Fibroblast of skin of back (primary cell): ENCODE results near the gene RAD51B.

Source experiments
- DNase-seq: peaks from one replicate; pipeline ENCODE4 v3.0.0-alpha.2; 2013

RAD51B gene

DNA sequence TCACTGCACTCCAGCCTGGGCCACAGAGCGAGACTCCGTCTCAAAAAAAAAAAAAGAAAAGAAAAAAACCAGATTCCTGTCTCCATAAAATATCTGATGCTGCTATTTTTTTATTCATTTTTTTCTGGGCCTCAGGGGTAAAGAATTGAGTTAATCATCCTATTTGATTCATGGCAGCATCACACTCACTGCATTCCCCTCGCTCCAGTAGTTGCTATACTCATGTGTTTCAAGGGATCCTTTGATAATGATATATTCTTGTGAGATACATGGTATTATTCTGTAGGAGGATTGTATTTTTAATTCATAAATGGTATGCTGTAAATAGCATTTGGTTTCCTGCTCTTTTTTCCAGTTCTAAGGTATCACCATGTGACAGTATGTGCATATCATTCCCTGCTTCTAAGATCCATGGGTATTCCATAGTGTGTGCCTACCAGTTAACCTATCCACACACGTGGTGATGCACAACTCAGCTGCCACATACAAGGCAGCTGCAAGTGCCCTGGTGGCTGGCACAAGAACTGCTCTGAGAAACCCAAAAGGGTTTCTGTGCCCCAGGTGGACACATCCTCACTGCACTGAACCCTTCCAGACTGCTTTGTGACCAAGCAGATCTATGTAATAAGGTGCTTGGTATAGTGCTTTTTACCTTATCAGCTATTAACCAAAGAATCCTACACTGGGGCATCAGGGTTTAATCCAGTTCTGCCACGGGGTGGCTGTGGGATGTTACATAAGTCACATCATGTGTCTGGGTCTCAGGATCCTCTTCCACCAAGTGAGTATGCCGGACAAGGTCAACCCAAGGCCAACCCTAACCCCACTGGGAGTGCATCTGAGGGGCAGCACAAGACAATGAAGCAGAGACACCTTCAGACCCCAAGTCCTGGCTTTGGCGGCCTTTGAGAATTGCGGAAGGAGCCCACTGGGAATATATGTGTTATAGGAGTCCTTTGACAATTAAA is 898.7 kb downstream of the RAD51B start:
- peak; percentile 50 for DNase-seq

DNA sequence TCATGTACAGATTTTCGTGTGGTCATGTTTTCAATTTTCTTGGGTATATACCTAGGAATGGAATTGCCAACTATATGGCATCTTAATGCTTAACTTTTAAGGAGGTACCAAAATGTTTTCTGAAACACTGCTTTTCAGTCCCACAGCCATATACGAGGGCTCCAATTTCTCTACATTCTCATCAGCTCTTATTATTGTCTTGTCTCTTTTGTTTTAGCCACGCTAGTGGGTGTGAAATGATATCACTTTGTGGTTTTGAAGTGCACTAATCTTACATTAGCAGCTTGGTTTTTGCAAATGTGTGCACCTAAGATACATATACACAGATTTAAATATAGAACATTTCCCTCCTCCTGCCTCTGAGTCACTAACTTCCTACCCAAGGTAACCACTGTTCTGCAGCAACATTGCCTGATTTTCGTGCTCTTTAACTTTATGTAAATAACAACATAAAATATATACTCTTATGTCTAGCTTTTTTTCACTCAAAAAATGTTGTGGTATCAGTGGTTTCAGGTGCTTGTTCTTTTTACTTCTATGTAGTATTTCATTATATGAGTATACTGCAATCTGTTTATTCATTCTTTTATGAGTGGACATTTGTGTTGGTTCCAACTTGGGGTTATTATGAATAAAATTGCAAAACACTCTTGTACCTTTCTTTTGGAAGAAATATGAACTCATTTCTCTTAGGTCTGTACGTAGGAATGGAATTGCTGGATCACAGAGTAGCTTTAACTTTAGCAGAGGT is 900.2 kb downstream of the RAD51B start:
- DNase-seq: no peak

DNA sequence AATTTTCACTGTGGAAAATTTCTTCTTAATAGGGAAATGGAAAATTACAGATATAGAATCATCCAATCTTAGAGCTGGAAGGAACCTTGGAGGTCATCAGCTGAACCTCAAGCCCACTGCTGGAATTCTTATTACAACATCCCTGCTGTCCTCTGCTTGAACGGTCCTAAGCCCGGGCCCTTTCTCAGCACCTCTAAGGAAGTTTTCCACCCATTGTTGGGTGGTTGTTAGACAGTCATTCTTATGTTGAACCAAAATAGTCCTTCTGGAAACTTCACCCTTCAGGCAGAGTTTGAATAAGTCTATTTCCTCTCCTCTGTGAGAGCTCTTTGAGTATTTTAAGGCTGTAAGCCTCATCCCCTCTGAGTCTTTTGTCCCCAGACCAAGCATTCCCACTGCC is 902.6 kb downstream of the RAD51B start:
- no peak for DNase-seq

DNA sequence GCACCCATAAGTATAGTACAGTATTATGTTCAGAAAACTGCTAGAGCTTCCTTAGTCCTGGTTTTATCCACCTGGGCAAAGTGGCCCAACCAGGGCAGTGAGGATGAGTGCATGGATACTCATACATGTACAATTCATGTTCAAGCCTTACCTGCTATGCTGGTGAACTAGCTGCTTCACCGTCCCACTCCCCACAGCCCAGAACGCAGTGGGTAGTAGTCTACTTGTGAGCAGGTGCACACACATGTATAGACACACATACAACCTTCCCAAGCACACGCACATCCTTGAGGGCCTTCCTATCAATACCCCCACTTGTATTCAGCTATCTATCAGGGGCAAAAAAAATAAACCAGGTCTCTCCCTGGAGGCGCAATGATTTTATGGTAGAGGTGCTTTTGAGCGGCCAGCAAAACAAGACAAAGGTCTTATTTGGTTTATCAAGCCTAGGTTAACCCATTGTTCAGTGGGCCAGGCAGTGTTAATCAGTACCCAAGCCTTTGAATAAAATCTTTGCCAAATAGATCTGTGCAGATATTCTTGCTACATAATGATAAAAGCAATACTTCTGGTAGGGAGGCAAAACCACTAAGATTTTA is 903.5 kb downstream of the RAD51B start:
- DNase-seq: no peak

DNA sequence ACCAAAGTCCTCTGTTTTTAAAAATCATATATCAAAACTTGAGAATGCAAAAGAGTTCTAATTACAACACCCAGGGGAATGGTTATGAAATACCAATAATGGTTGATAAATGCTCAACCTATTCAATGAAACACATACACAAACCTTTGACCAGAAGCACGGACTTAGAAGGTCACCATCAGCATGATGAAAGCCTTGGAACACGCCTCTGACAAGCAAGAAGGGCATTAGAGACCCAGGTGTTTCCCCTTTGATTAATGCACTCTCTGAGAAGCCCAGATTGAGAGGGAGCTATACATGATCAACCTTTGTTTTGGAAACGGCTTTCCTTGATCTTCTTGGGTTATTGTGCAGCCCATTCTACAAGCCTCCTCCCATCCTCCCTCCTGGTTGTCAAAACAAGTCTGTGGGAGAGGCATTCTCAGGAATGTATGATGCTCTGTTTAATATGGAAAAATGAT is 904.3 kb downstream of the RAD51B start:
- no peak for DNase-seq

DNA sequence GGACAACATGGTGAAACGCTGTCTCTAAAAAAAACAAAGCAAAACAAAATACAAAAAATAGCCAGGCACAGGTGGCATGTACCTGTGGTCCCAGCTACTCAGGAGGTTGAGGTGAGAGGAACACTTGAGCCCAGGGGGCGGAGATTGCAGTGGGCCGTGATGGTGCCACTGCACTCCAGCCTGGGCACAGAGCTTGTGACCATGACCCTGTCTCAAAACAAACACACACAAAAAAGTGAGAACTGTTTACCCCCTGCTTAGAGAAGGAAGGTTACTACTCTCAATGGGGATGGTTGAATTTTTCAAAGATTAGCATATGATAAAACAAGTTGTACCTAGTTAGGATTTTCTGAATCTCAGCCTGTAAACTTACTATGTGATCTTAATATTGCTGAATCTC is 905.3 kb downstream of the RAD51B start:
- no peak for DNase-seq

DNA sequence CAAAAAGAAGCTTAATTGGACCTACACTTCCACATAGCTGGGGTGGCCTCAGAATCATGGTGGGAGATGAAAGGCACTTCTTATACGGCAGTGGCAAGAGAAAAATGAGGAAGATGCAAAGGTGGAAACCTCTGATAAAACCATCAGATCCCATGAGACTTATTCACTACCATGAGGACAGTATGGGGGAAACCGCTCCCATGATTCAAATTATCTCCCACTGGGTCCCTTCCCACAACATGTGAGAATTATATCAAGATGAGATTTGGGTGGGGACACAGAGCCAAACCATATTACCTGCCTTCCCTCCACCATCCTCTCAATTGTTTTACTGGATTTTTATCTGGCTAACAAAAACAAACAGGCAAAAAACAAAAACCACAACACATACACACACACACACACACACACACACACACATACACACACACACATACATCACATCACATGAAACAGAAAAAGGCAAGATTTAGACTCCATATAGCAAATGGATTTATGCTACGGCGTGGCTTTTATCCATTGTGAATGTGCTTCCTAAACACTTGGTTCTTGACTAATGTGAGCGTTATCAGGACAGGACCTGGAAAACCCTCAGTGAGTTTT is 906.6 kb downstream of the RAD51B start:
- no peak for DNase-seq

DNA sequence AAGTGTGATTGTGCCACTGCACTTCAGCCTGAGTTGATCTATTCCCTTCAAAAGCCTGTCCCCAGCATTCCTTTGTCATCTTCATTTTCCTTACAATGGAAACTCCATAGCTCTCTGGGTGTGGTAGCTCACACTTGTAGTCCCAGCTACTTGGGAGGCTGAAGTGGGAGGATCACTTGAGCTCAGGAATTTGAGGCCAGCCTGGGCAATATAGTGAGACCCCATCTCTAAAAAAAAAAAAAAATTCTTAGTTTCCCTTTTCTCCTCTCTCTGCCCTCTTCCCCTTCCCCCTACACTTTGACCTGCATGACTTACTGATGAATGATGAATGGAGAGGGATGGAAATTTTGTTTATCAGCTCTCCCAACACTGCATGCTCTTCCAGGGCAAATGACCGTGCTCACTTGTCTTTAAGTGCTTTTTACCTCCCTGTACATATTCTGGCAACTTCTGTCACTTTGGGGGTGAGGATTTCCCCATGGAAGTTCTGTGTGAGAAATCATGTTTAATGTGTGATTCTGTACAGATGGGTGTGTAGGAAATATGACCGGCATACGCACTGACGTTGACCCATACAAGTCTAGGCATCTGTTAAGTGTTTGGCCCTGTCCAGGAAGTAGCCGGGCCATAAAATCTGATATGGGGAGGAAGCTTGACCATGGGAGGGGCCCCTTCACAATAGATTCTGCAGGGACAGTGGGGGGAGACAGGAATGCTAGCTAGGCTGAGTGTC is 907.9 kb downstream of the RAD51B start:
- no peak for DNase-seq

DNA sequence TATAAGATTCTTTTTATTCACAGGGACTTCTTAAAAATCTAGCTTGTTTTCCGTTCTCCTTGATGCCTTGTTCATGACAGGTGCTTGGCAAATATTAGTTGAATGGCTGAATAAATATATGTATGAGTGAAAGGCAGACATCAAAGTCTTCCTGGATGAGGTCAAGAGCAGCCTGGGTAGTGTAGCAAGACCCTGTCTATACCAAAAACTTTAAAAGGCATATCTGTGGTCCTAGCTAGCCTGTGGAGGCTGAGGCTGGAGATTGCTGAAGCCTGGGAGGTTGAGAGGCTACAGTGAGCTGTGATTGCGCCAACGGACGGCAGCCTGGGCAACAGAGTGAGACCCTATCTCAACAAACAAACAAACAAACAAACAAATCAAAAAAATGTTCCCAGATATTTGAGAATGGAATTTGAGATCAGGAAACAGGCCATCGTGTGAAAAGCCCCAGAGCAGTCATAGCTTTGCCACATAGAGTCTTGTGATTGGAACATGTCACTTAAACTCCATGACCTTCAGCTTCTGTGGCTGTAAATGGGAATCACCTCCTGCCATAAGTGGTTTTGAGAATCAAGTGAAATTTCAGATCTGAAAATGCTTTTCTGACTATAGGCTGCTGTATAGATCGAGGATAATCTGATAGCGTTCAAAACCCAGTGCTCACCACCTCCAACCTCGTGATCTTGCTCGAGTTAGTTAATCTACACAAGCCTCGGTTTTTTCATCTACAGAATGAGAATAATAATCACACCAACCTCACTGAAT is 908.9 kb downstream of the RAD51B start:
- no peak for DNase-seq

DNA sequence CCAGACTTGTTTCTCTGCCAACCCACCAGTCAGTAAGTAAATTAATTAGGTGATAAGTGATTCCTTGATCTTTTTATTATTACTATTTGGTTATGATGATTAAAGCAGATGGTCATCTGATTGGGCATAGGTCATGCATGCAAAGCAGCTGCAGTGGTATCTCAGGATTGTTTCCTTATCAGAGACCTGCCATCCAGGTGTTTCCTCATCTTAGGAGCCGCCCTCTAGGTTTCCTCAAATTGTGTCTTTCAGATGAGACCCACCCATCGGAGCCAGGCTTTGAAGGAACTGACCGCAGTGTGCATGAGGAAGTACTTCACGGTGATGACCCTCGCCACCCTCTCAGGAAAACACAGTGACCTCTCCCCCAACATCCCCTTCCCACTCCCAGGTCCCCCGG is 910.0 kb downstream of the RAD51B start:
- DNase-seq: no peak

DNA sequence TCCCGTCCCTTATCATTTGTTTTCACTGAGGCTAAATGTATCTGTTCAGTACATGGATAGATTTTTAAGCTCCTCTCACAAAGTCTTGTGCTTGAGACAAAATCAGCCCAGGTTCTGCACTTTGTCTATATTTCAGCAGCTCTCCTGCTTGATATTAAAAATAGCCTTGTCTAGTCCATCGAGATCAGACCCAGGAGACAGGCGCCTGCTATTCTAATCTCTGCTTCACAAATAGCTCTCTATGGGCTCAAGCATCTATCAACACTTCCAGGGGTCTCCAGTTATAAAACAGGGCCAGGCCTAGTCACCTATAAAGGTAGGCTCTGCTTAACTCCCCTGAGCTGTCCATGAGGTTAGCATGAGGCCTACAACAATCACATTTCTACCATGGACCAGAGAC is 910.8 kb downstream of the RAD51B start:
- no peak for DNase-seq

DNA sequence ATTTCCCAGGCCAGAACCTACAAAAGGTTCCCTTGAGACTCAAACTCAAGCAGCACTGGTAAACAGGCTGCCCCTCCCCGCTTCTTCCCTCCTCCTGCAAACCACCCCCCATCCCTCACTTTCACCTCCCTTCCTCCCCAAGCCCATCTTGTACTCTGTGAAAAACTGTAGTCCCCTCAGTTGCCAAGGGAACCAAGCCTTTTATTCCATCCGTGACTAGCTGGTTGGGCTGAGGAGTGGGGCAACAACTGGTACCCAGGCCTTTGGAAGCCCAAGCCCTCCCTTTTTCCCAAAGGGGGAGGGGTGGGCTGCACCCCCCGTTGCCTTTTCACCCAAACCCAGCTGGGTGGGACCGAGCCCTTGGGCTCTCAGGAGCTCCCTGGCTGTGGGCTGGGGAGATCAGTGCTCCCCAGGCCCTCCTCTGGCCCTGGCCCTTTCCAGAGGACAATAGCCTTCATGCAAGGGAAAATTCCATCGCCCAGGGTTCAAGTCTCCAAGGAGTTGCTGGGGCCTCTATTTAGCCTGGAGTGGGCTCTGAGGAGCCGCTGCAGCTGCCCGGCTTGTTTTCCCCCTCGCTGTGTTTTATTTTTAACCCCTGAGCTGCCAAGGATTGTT is 911.3 kb downstream of the RAD51B start:
- no peak for DNase-seq

DNA sequence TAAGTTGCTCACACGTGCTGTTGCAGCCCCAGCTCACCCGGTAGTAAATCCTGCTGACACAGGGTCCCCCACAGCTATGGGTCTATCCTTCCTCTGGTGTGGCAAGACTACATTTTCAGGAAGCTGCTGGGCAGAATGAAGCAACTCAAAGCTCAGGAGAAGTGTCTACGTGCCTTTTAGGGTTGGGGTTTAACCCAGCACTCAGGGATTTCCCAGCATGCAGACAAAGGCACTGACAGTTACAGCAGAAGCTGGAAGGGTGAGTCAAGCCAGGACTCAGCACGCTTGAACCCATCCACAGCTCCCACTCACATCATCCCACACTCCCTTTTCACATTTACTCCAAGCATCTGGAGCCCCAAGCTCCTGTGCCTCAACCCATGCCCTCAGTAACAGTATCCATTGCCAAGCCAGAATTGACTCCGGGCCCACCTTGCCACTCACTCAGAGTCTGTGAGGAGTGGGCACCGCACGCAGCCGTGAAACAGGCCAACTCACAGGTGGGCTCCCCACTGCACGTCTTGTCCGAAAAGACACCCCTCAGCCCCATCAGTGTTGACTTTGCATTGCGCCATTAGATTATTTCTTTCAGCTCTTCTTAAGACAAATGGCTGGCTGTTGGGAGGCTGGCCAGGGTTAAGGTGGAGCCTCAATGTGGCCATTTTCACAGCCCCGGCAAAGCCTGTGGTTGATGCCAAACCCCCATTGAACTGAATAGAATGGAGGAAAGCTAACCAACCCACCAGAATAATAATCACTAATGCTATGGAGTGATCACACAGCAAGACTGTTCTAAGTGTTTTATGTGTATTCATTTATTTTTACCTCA is 913.7 kb downstream of the RAD51B start:
- DNase-seq: no peak

DNA sequence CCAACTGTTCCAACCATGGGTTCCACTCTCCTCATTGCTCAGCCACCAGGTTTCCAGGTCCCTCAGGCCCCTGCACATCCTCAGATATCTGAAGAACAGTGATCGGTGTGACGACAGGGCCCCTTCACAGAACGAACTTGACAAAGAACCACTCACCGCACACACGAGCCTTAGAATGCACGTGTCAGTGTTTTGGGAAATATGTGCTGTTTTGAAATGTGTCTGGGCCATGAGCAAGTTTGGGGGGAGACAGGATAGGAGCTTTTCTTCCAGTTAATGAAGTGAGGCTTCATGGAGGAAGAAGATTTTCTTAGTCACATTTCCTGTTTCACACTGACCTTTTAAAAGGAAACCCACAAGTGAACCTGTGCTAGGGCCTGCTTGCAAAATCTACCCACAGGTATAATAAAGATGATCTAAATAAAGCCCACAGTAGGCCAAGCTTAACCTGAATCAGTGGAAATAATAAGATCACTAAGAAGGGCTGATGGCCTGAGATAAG is 914.7 kb downstream of the RAD51B start:
- DNase-seq: no peak

DNA sequence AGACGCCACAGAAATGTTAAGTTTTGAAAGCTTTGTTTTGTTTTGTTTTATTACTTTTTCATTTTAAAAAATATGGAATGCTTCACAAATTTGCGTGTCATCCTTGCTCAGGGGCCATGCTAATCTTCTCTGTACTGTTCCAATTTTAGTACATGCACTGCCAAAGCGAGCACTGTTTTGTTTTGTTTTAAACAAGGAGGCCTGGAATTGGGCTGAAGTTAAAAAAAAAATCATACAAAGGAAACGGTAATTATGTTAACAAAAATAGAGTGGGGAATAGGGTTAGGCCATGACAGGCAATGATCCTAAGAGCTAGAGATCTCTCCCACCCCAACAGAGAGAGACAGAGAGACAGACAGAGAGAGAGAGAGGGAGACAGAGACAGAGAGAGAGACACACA is 916.3 kb downstream of the RAD51B start:
- DNase-seq: peak; percentile 8

DNA sequence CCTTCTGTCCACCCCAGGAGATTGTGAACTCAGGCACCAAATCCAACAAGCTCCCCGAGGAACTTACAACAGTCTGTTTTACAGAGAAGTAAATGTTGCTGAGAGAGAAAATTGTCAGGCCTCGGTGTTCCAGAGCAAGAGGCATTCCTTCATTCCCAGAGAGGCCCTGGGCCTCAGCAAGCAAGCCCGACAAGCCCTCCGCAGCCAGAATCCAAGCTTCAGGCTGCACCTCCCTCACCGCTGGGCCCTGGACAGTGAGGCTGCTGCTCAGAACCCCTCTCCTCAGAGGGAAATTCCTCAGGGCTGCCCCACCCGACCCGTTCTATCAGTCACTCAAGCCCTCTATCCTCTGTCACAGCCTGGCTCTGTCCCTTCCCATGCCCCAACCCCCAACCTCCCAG is 916.9 kb downstream of the RAD51B start:
- peak; percentile 14 for DNase-seq

DNA sequence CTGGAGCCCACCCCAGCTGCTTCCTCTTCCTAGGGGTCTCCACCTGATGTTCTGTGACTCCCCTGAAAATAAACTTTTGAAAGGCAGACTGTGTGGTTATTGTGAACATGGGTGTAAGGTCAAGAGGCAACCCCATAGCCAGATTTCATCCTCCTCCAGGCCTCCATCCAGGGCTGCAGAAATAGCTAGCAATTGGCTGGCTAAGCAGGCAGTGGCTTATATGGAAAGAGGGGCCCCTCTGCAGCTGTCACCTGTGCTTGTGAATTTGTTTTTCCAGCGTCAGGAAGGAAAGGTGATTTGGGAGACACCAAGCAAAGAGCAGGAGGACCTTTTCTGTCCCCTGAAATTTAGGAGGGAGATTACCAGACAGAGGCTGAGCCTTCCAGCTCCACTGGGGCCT is 917.5 kb downstream of the RAD51B start:
- DNase-seq: no peak

DNA sequence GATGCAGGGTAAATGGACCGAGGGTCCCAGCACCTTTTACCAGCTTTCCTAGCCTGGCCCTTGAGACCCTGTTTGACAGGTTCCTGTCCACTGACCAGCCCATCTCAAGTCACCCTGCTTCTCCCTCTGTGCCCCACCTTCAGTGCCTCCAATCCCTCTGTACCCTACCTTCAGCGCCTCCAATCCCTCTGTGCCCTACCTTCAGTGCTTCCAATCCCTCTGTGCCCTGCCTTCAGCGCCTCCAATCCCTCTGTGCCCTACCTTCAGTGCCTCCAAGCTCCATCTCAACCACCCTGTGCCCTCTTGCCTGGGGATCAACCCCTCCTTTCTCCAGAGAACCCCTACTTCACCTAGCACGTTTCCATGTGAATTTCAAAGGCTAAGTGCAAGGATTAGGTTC is 919.0 kb downstream of the RAD51B start:
- DNase-seq: no peak

DNA sequence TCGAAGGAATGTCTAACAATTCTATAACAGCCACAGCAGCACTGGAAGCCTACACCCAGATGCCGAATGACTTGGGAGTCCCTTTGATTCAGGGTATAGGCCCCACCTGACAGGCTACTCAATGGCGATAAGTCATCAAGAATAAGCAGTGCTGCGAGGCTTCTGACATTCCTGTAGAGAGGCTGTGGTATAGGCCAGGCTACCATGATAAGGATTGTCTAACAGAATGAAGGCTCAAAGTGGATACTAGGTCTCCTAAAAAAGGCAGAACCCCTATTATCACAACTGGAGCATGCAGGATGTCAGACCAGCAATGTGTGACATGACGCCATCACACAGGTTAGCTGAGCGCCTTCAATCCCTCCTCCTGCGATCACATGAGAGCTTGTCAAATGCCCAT is 920.1 kb downstream of the RAD51B start:
- no peak for DNase-seq
